RWPE2 (cell line): ENCODE measurements around the gene TCFL5.
A peak's percentile ranks its signal among the peaks of the same experiment; 100 is the strongest.

Experiments used
- ATAC-seq: fragments of 200-7000 bp; cut with Tn5 transposase; 3 replicates; pipeline ENCODE4 v1.9.1; 2021; ENCODE audit warnings: low read depth
- DNase-seq: peaks from one replicate; pipeline ENCODE4 v3.0.0-alpha.2; 2020; ENCODE audit warnings: low spot score
- H3K27ac ChIP-seq: fragments of 450-650 bp; 2 replicates; pipeline ENCODE4 v1.5.1; 2017; ENCODE audit warnings: mild to moderate bottlenecking; ENCODE audit not compliant: poor library complexity, severe bottlenecking
- H3K27me3 ChIP-seq: fragments of 250-450 bp; sonication (Bioruptor Pico); 2 replicates; pipeline ENCODE4 v1.5.1; 2021; ENCODE audit warnings: mild to moderate bottlenecking, moderate library complexity; ENCODE audit not compliant: insufficient read depth, poor library complexity, severe bottlenecking
- H3K36me3 ChIP-seq: fragments of 250-450 bp; sonication (Bioruptor Pico); 2 replicates; pipeline ENCODE4 v1.5.1; 2020; ENCODE audit warnings: low read depth, mild to moderate bottlenecking, moderate library complexity
- H3K4me1 ChIP-seq: fragments of 250-450 bp; sonication (Bioruptor Pico); 2 replicates; pipeline ENCODE4 v1.5.1; 2021; ENCODE audit warnings: mild to moderate bottlenecking, moderate library complexity; ENCODE audit not compliant: insufficient read depth, poor library complexity, severe bottlenecking
- H3K4me3 ChIP-seq: fragments of 250-450 bp; sonication (Bioruptor Pico); 2 replicates; pipeline ENCODE4 v1.5.1; 2021; ENCODE audit warnings: mild to moderate bottlenecking, moderate library complexity; ENCODE audit not compliant: severe bottlenecking
- H3K9me3 ChIP-seq: fragments of 250-450 bp; sonication (Bioruptor Pico); 2 replicates; pipeline ENCODE4 v1.5.1; 2021; ENCODE audit warnings: mild to moderate bottlenecking, moderate library complexity; ENCODE audit not compliant: severe bottlenecking
- TF ChIP-seq, protein P1 (sequence below): fragments of 450-650 bp; IDR thresholded peaks from one replicate; pipeline ENCODE4 v1.5.1; 2017; ENCODE audit warnings: mild to moderate bottlenecking, moderate library complexity; ENCODE audit not compliant: poor library complexity, severe bottlenecking

Gene TCFL5

DNA sequence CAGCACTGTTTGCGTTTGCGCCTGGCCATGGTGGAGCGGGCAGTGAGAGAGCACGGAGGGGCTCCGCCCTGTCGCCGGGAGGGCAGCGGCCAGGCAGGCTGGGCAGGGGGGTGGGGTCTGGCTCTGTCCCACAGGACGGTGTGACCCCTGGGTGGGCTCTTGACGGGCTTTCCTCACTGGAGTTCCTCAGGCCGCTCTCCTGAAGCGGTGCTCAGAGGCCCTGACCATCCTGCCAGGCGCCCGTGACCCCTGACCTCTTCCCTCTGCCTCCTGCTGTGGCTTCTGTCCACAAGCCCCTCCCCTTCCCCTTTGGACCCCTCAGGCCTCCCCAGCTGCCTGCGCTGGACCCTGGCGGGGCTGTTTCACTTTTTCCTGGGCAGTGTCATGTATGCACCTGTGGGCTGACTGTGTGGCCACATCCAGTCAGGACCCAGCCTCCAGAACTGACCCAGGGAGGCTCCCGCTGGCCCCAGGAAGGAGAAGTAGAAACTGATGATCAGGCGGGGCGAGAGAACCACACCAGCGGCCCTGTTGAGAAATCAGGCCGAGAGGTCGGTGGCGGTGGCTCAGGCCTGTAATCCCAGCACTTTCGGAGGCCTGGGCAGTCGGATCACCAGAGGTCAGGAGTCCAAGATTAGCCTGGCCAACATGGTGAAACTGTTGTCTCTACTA is 55.8 kb downstream of the TCFL5 start:
- Histone ChIP-seq H3K36me3 (peaks cover 56% of the 10 kb centered on the region), H3K4me1 (peaks cover 9% of the 10 kb centered on the region), H3K4me3 (peak overlapping the region; percentile 97), H3K27me3 (no peaks in the 10 kb centered on the region), H3K9me3 (no peaks in the 10 kb centered on the region), H3K27ac (peak overlapping the region; percentile 60)
- TF ChIP-seq, protein P1, sequence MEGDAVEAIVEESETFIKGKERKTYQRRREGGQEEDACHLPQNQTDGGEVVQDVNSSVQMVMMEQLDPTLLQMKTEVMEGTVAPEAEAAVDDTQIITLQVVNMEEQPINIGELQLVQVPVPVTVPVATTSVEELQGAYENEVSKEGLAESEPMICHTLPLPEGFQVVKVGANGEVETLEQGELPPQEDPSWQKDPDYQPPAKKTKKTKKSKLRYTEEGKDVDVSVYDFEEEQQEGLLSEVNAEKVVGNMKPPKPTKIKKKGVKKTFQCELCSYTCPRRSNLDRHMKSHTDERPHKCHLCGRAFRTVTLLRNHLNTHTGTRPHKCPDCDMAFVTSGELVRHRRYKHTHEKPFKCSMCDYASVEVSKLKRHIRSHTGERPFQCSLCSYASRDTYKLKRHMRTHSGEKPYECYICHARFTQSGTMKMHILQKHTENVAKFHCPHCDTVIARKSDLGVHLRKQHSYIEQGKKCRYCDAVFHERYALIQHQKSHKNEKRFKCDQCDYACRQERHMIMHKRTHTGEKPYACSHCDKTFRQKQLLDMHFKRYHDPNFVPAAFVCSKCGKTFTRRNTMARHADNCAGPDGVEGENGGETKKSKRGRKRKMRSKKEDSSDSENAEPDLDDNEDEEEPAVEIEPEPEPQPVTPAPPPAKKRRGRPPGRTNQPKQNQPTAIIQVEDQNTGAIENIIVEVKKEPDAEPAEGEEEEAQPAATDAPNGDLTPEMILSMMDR, result no peak
- DNase-seq, result peak; percentile 86
- no peak for ATAC-seq

DNA sequence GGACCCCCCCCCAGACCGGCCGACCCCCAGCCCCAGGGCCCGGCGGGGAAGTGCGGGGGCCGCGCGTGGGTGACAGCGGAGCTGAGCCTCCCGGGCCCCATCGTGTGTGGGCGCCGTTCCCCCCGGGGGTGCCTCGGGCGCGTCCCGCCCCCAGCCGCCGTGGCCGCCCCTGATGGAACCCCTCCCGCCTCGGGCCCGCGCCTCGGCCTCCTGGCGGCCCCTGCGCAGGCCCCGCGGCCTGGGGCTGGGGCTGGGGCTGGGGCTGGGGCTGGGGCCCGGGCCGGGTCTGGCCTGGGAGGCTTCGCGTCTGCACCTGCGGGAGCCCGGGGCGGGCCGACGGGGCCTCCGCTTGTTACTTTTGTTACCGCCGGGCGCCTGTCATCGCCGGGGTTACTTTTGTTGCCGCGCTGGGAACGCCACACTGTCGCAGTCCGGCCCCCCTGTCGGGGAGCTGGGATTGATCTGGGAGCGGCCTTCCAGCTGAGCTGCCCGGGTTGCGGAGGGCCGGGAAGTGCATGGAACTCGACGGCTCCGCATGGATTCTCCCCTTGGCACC is 56.4 kb downstream of the TCFL5 start:
- Histone ChIP-seq H3K9me3 (no peaks in the 10 kb centered on the region), H3K27me3 (no peaks in the 10 kb centered on the region), H3K27ac (peak overlapping the region; percentile 60), H3K4me1 (peaks cover 9% of the 10 kb centered on the region), H3K4me3 (peak overlapping the region; percentile 97), H3K36me3 (peaks cover 56% of the 10 kb centered on the region)
- TF ChIP-seq, protein P1, result peak; percentile 6
- ATAC-seq (peak; percentile 33), DNase-seq (no peak)

DNA sequence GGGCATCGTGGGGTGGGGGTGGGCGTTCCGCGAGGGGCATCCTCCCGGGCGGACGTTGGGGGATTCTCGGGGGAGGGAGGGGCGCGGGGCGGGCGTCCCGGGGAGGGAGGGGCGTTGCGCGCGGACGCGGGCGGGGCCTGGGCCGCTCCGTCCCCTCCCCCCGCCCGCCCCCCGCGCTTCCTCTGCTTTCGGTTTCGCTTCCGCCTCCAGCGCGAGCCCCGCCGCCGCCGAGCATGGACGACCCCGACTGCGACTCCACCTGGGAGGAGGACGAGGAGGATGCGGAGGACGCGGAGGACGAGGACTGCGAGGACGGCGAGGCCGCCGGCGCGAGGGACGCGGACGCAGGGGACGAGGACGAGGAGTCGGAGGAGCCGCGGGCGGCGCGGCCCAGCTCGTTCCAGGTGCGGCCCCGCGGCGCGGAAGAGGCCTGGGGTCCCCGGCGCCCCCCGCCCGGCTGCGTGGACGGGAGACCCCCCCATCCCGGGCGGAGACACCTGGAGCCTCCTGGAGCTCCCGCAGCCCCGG is 56.9 kb downstream of the TCFL5 start, which contains the start of gene OGFR:
TSS of gene OGFR (plus strand) at position 209 of the 528 bp plus-strand sequence. CDS start at position 234, 25 bp downstream.
- ATAC-seq (peak; percentile 19), DNase-seq (peak; percentile 89)
- H3K4me1 ChIP-seq, result peaks cover 9% of the 10 kb centered on the region
- H3K36me3 ChIP-seq, result peaks cover 56% of the 10 kb centered on the region
- no peaks in the 10 kb centered on the region for H3K27me3 ChIP-seq
- H3K9me3 ChIP-seq, result no peaks in the 10 kb centered on the region
- peak within 1 kb of the TSS; percentile 60 for H3K27ac ChIP-seq
- TF ChIP-seq, protein P1, result peak; percentile 4
- peak within 1 kb of the TSS; percentile 97 for H3K4me3 ChIP-seq

DNA sequence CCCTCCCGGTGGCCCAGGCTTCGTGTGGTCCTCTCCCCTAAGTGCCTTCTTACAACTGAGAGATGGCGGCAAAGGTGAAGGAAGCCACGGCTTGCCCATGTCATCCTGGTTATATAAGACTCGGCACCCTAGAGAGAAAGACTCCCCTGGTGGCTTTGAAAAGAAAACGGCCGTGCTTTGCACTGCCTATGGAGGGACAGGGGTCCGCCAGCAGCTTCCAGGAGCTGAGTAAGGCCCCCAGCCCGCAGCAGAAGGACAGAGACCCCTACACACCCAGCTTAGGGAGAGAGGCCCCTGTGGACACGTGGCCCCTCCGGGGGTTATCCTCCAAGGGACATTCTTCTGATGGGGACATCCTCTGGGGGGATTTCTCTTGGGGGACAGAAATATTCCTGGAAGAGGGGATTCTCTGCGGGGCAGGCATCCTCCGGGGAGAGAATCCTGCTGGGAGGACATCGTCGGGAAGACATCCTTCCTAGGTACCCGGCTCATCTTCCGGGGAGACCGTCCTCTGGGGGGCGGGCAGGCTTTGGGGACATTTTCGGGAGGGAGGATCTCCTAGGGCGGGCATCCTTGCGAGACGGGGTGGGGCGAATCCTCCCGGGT is 57.5 kb downstream of the TCFL5 start:
- no peaks in the 10 kb centered on the region for H3K9me3 ChIP-seq
- DNase-seq, result no peak
- peaks cover 56% of the 10 kb centered on the region for H3K36me3 ChIP-seq
- TF ChIP-seq, protein P1, result peak; percentile 25
- no peak for ATAC-seq
- no peaks in the 10 kb centered on the region for H3K27me3 ChIP-seq
- H3K4me1 ChIP-seq, result peaks cover 9% of the 10 kb centered on the region
- H3K4me3 ChIP-seq, result peak overlapping the region; percentile 97
- peak overlapping the region; percentile 60 for H3K27ac ChIP-seq
